SU-DHL-6 (cell line): Measurements from ENCODE around the gene DYNLL1.

Source experiments
- H2AFZ ChIP-seq: fragments of 200-600 bp; sonication (generic); 2 replicates; pipeline ENCODE4 v1.6.1; 2014; ENCODE audit warnings: low read depth, mild to moderate bottlenecking, moderate library complexity, mixed read lengths, antibody characterized with exemption, low read length; ENCODE audit not compliant: severe bottlenecking
- H3F3A ChIP-seq: fragments of 200-600 bp; shearing (Covaris generic); 2 replicates; pipeline ENCODE4 v1.6.0; 2016; ENCODE audit warnings: antibody characterized with exemption, mild to moderate bottlenecking; ENCODE audit not compliant: insufficient read depth
- H3K27ac ChIP-seq: fragments of 200-600 bp; sonication (generic); 2 replicates; pipeline ENCODE4 v1.5.1; 2016; ENCODE audit warnings: low read depth, mild to moderate bottlenecking, low read length, moderate library complexity, mixed read lengths
- H3K27me3 ChIP-seq: fragments of 200-600 bp; sonication (generic), shearing (Covaris generic); 2 replicates; pipeline ENCODE4 v1.6.0; 2014; ENCODE audit warnings: mild to moderate bottlenecking, low read length
- H3K36me3 ChIP-seq: fragments of 200-600 bp; sonication (generic); 2 replicates; pipeline ENCODE4 v1.6.1; 2014; ENCODE audit warnings: mild to moderate bottlenecking, low read length, mixed read lengths
- H3K4me2 ChIP-seq: fragments of 300-600, 200-600 bp; shearing (Covaris generic), sonication (generic); 2 replicates; pipeline ENCODE4 v1.6.0; 2014; ENCODE audit warnings: low read length, low read depth, mild to moderate bottlenecking; ENCODE audit not compliant: poor library complexity, severe bottlenecking
- H3K4me3 ChIP-seq: fragments of 200-600 bp; sonication (generic); 2 replicates; pipeline ENCODE4 v1.5.1; 2014; ENCODE audit warnings: antibody characterized with exemption, low read length, mild to moderate bottlenecking, mixed read lengths; ENCODE audit not compliant: insufficient read depth, poor library complexity, severe bottlenecking
- H3K79me2 ChIP-seq: fragments of 200-600 bp; sonication (generic); 2 replicates; pipeline ENCODE4 v1.6.1; 2014; ENCODE audit warnings: mild to moderate bottlenecking, low read length, moderate library complexity; ENCODE audit not compliant: insufficient read depth
- H3K9ac ChIP-seq: fragments of 200-600 bp; sonication (generic); 2 replicates; pipeline ENCODE4 v1.7.0; 2014; ENCODE audit warnings: mild to moderate bottlenecking, low read length
- H3K9me2 ChIP-seq: fragments of 200-600 bp; sonication (generic); replicated peaks from 2 replicates; pipeline ENCODE4 v1.6.1; 2014; ENCODE audit warnings: low read length; ENCODE audit not compliant: insufficient read depth
- H3K9me3 ChIP-seq: fragments of 200-600 bp; sonication (generic); 2 replicates; pipeline ENCODE4 v1.6.1; 2014; ENCODE audit warnings: low read length, mixed read lengths; ENCODE audit not compliant: insufficient read depth
- H4K20me1 ChIP-seq: fragments of 200-600 bp; sonication (generic); 2 replicates; pipeline ENCODE4 v1.6.1; 2014; ENCODE audit warnings: low read depth, mild to moderate bottlenecking, antibody characterized with exemption, low read length, moderate library complexity, mixed read lengths
- CTCF ChIP-seq: fragments of 200-600 bp; sonication (generic); IDR thresholded peaks from one replicate; pipeline ENCODE4 v1.5.1; 2017; ENCODE audit warnings: antibody characterized with exemption, mild to moderate bottlenecking, low read length, moderate library complexity; ENCODE audit not compliant: insufficient read depth, poor library complexity, severe bottlenecking
- EZH2phosphoT487 ChIP-seq: fragments of 200-600 bp; sonication (generic), shearing (Covaris generic); conservative IDR thresholded peaks from 2 replicates; pipeline ENCODE4 v1.6.1; 2018; ENCODE audit warnings: mild to moderate bottlenecking, antibody characterized with exemption, low read length, moderate library complexity, mixed read lengths

Gene DYNLL1

GRCh38 chr12:120532701-120533238 lies 36.9 kb downstream of the DYNLL1 start:
- Histone ChIP-seq H3K79me2 (peaks cover 40% of the 10 kb centered on the region), H3K4me2 (peak overlapping the region; percentile 9), H2AFZ (no peak overlapping the region), H3K27ac (peak overlapping the region; percentile 22; the same call in 1 of the 2 replicates), H3K4me3 (no peak overlapping the region), H3K27me3 (no peaks in the 10 kb centered on the region), H3F3A (peaks cover 19% of the 10 kb centered on the region; the same call in 1 of the 2 replicates), H3K9ac (no peak overlapping the region), H3K9me3 (no peaks in the 10 kb centered on the region), H3K9me2 (no peaks in the 10 kb centered on the region), H4K20me1 (peaks cover 5% of the 10 kb centered on the region; the same call in 1 of the 2 replicates), H3K36me3 (no peaks in the 10 kb centered on the region)
- TF ChIP-seq EZH2phosphoT487 = no peak
- no peak for TF ChIP-seq CTCF

- TF ChIP-seq EZH2phosphoT487 (no peak), CTCF (no peak)
- peaks cover 50% of the 10 kb centered on the region for H3K79me2 ChIP-seq
- H3K27me3 ChIP-seq = no peaks in the 10 kb centered on the region
Observed at GRCh38 chr12:120534203-120534702, 38.3 kb downstream of the DYNLL1 start, which contains the start of gene RNF10. Gene RNF10 (plus strand): TSS chr12:120534356. CDS start chr12:120534812, 456 bp downstream.

GRCh38 chr12:120534703-120535655 lies 39.1 kb downstream of the DYNLL1 start:
- H2AFZ ChIP-seq = peak overlapping the region; percentile 94
- H3K4me2 ChIP-seq = peak overlapping the region; percentile 87
- TF ChIP-seq CTCF (no peak), EZH2phosphoT487 (no peak)
- no peaks in the 10 kb centered on the region for H3K27me3 ChIP-seq
- no peaks in the 10 kb centered on the region for H3K9me3 ChIP-seq
- no peaks in the 10 kb centered on the region for H3K9me2 ChIP-seq
- H3K36me3 ChIP-seq = no peaks in the 10 kb centered on the region
- H3K9ac ChIP-seq = peak overlapping the region; percentile 91
- H3K79me2 ChIP-seq = peaks cover 58% of the 10 kb centered on the region
- H4K20me1 ChIP-seq = peaks cover 5% of the 10 kb centered on the region; the same call in 1 of the 2 replicates
- H3K27ac ChIP-seq = peak overlapping the region; percentile 70
- peaks cover 15% of the 10 kb centered on the region; the same call in 1 of the 2 replicates for H3F3A ChIP-seq
- peak overlapping the region; percentile 79 for H3K4me3 ChIP-seq

More at GRCh38 chr12:120534203-120534702, 38.3 kb downstream of the DYNLL1 start, which contains the start of gene RNF10:
- peak within 1 kb of the TSS; percentile 79 for H3K4me3 ChIP-seq
- peak within 1 kb of the TSS; percentile 87 for H3K4me2 ChIP-seq
- H3F3A ChIP-seq = peaks cover 19% of the 10 kb centered on the region; the same call in 1 of the 2 replicates
- H4K20me1 ChIP-seq = peaks cover 5% of the 10 kb centered on the region; the same call in 1 of the 2 replicates
- H3K9me3 ChIP-seq = no peaks in the 10 kb centered on the region
- no peaks in the 10 kb centered on the region for H3K9me2 ChIP-seq
- peak within 1 kb of the TSS; percentile 91 for H3K9ac ChIP-seq
- no peaks in the 10 kb centered on the region for H3K36me3 ChIP-seq
- peak within 1 kb of the TSS; percentile 70 for H3K27ac ChIP-seq
- peak within 1 kb of the TSS; percentile 94 for H2AFZ ChIP-seq
